Activated B cell treated with CpG ODN at 0.5 μM for 24 hours (primary cell): ENCODE data around the gene CDC14A. TPM values are rescaled to one million over a fixed set of nuclear protein-coding genes. Genes with fewer than 3 reads are reported as not detected.

Experiments
- ATAC-seq: fragments of 200-7000 bp; cut with Tn5 transposase; one replicate; pipeline ENCODE4 v1.10.0; 2021; ENCODE audit warnings: low read depth, mild to moderate bottlenecking, moderate library complexity
- CTCF ChIA-PET: fragments of 350-600 bp; sonication (Branson Sonifier 250); formaldehyde crosslinking; loops from one replicate; lab custom pipeline; 2021; ENCODE audit warnings: antibody characterized with exemption; lab: Charles Lee
- POLR2A ChIA-PET: fragments of 350-600 bp; sonication (Branson Sonifier 250); formaldehyde crosslinking; loops from one replicate; lab custom pipeline; 2021; ENCODE audit warnings: antibody characterized with exemption; lab: Charles Lee
- DNase-seq: peaks from one replicate; pipeline ENCODE4 v3.0.0; 2022
- H3K27ac Mint-ChIP-seq: one replicate; pipeline ENCODE4 v1.8.0; 2020; ENCODE audit warnings: mixed read lengths
- H3K27me3 Mint-ChIP-seq: one replicate; pipeline ENCODE4 v1.8.0; 2021; ENCODE audit warnings: mixed read lengths
- H3K36me3 Mint-ChIP-seq: one replicate; pipeline ENCODE4 v1.8.0; 2021; ENCODE audit warnings: low read depth, mixed read lengths
- H3K4me1 Mint-ChIP-seq: one replicate; pipeline ENCODE4 v1.8.0; 2021; ENCODE audit warnings: mixed read lengths
- H3K4me3 Mint-ChIP-seq: one replicate; pipeline ENCODE4 v1.8.0; 2020; ENCODE audit warnings: mild to moderate bottlenecking, mixed read lengths
- H3K9me3 Mint-ChIP-seq: one replicate; pipeline ENCODE4 v1.8.0; 2020; ENCODE audit warnings: mixed read lengths
- CTCF ChIP-seq: fragments of 200-600 bp; IDR thresholded peaks from one replicate; pipeline ENCODE4 v1.8.0; 2022; ENCODE audit warnings: antibody characterized with exemption, mild to moderate bottlenecking
- intact Hi-C: fragments of 100-400 bp; cut with micrococcal nuclease; formaldehyde crosslinking; loops from one replicate; pipeline ENCODE4 v1.15.1; 2024
- total RNA-seq: library from RNA; stranded (reverse); gene quantifications from 2 replicates; pipeline ENCODE4 v1.2.3, GENCODE V29; 2022

CDC14A gene
- total RNA-seq, 1 donor from 2014 or later, result 16.8 TPM

- POLR2A ChIA-PET, result no interaction called here
- no peak overlapping the region for H3K4me3 Mint-ChIP-seq
- H3K4me1 Mint-ChIP-seq, result no peaks in the 10 kb centered on the region
- peaks cover 53% of the 10 kb centered on the region for H3K36me3 Mint-ChIP-seq
- H3K27me3 Mint-ChIP-seq, result no peaks in the 10 kb centered on the region
- ATAC-seq (no peak), DNase-seq (no peak)
- no peak for TF ChIP-seq CTCF
- CTCF ChIA-PET, result no interaction called here
- intact Hi-C loops, result no loop called here
- H3K9me3 Mint-ChIP-seq, result no peaks in the 10 kb centered on the region
- H3K27ac Mint-ChIP-seq, result no peak overlapping the region
Measured at GRCh38 chr1:100485855-100486258, 133.6 kb downstream of the CDC14A start.

GRCh38 chr1:100494393-100495084, 142.2 kb downstream of the CDC14A start:
- DNase-seq, result no peak
- no peak overlapping the region for H3K4me3 Mint-ChIP-seq
- CTCF ChIA-PET, result no interaction called here
- no peak overlapping the region for H3K27ac Mint-ChIP-seq
- H3K9me3 Mint-ChIP-seq, result no peaks in the 10 kb centered on the region
- ATAC-seq, result no peak
- intact Hi-C loops, result no loop called here
- peaks cover 62% of the 10 kb centered on the region for H3K36me3 Mint-ChIP-seq
- no peaks in the 10 kb centered on the region for H3K27me3 Mint-ChIP-seq
- POLR2A ChIA-PET, result no interaction called here
- H3K4me1 Mint-ChIP-seq, result no peaks in the 10 kb centered on the region
- no peak for TF ChIP-seq CTCF

- intact Hi-C loops, result no loop called here
- H3K27ac Mint-ChIP-seq, result no peak overlapping the region
- H3K9me3 Mint-ChIP-seq, result no peaks in the 10 kb centered on the region
- no peak overlapping the region for H3K4me3 Mint-ChIP-seq
- no peaks in the 10 kb centered on the region for H3K27me3 Mint-ChIP-seq
- ChIA-PET CTCF (no interaction called here), POLR2A (no interaction called here)
- TF ChIP-seq CTCF, result no peak
- no peak for DNase-seq
- H3K4me1 Mint-ChIP-seq, result no peaks in the 10 kb centered on the region
- H3K36me3 Mint-ChIP-seq, result peaks cover 71% of the 10 kb centered on the region
- ATAC-seq, result no peak
Measured at GRCh38 chr1:100496896-100497295, 144.6 kb downstream of the CDC14A start.

- Mint-ChIP-seq H3K4me1 (no peaks in the 10 kb centered on the region), H3K27ac (no peak overlapping the region), H3K4me3 (no peak overlapping the region), H3K27me3 (no peaks in the 10 kb centered on the region), H3K9me3 (no peaks in the 10 kb centered on the region), H3K36me3 (peaks cover 77% of the 10 kb centered on the region)
- intact Hi-C loops, result no loop called here
- ATAC-seq, result no peak
- TF ChIP-seq CTCF, result no peak
- DNase-seq, result no peak
- ChIA-PET POLR2A (no interaction called here), CTCF (no interaction called here)
Measured at GRCh38 chr1:100497796-100498195, 145.5 kb downstream of the CDC14A start.

GRCh38 chr1:100499194-100499811, 147.0 kb downstream of the CDC14A start:
- no peak for ATAC-seq
- no peaks in the 10 kb centered on the region for H3K9me3 Mint-ChIP-seq
- intact Hi-C loops, result no loop called here
- no peak for DNase-seq
- peaks cover 84% of the 10 kb centered on the region for H3K36me3 Mint-ChIP-seq
- TF ChIP-seq CTCF, result no peak
- CTCF ChIA-PET, result no interaction called here
- H3K27me3 Mint-ChIP-seq, result no peaks in the 10 kb centered on the region
- no peak overlapping the region for H3K27ac Mint-ChIP-seq
- H3K4me1 Mint-ChIP-seq, result no peaks in the 10 kb centered on the region
- no peak overlapping the region for H3K4me3 Mint-ChIP-seq
- POLR2A ChIA-PET, result no interaction called here
